EH (cell line): ENCODE measurements around the gene LTA4H.
"Not testable (repeated sequence)": the region's sequence is repeated elsewhere in the genome, so short reads cannot be mapped to it uniquely, and the experiment has no call there.

Source experiments
- DNase-seq: peaks from one replicate; pipeline ENCODE4 v3.0.0-alpha.2; 2015; ENCODE audit warnings: low read depth

Gene LTA4H

DNA sequence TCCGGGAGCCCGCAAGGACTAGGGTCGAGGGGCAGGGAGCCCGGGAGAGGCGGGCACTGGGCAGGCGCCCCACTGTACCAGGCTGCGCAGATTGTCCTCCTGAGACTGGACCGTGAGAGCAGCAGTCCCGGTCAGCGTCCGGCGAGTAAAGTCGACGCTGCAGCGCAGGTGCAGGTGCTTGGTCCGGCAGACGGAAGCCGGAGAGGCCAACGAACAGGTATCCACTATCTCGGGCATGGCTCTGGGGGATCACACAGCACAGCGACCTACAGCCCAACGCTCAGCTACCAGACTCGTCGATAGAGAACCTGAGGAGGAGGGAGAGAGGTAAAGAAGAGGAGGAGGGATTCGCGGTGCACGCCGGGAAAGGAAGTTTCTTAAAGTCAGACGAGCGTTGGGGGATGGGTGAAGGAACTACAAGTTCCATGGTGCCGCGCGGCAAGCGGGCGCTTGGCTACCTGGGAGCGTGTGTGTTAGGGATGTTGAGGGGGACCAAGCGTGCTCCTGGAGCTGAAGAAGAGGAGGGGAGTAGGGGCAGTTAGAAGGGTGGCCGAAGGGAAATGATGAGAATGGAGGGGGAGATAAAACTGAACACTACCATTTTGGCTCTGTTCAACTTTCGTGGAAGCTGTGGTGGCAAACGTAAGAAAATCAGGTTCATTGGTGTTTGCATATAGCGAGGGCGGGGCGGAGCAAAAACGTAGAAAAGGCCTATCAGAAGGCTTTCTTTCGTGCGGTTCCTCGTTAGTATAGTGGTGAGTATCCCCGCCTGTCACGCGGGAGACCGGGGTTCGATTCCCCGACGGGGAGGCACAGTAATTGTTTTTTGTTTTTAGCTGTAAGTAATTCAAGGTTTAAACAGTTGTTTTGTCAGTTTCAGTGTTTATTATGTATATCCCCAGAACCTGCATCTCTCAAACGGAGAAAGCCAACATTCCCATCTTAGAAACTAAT, at the start of gene LTA4H:
Gene LTA4H (minus strand): TSS at position 305 of the 954 bp plus-strand sequence. CDS start 68 bp downstream, at position 237.
- peak; percentile 98 for DNase-seq

DNA sequence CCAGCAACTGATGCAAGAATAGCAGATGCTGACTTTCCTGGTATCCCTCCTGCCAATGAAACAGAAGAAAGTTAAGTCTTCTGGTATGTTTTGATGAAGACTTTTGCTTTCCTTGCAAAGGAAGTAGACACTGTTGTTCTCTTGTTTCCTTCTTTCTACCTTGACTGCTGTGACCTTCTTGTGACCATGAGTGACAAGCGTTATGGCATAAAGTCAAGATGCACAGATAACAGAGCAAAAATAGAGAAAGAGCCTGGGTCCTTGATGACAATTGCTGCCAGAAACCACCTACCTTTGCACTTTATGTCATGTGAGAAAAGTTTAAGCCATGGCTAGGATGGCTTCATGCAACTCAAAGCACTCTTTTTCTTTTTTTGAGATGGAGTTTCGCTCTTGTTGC, 49.2 kb upstream of the LTA4H start:
- DNase-seq, result no peak

DNA sequence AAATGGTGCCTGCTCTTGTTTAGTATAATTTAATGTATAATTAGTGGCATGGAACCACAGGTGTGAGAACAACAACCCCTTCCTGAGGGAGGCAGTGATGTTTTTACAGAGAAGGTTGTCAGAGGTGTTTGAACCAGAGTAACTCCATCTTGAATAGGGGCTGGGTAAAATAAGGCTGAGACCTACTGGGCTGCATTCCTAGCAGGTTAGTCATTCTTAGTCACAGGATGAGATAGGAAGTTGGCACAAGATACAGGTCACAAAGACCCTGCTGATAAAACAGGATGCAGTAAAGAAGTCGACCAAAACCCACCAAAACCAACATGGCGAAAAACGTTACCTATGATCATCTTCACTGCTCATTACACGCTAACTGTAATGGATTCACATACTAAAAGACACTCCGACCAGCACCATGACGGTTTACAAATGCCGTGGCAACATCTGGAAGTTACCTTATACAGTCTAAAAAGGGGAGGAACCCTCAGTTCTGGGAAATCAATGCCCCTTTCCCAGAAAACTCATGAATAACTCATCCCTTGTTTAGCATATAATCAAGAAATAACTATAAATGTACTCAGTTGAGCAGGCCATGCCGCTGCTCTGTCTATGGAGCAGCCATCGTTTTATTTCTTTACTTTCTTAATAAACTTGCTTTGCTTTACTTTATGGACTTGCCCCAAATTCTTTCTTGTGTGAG, 47.8 kb upstream of the LTA4H start:
- DNase-seq, result peak; percentile 20

DNA sequence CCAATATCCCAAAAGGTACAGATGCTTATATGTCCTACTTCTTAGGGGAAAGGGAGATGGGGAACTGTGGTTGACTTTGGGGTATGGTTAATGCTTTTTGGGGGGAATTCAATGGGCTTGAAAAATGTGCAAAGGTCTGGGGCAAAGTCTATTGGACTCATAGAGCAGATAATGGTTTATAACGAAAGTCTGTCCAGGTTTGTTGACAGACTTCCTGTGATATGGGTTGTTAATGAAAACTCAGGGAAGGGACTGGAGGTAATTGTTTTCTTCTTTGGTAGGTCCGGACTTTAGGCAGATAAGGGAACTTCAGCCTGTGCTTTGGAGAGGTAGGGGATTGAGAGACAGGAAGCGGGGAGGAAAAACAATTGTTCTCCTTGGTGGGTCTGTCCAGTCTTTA, 46.2 kb upstream of the LTA4H start:
- DNase-seq, result no peak

DNA sequence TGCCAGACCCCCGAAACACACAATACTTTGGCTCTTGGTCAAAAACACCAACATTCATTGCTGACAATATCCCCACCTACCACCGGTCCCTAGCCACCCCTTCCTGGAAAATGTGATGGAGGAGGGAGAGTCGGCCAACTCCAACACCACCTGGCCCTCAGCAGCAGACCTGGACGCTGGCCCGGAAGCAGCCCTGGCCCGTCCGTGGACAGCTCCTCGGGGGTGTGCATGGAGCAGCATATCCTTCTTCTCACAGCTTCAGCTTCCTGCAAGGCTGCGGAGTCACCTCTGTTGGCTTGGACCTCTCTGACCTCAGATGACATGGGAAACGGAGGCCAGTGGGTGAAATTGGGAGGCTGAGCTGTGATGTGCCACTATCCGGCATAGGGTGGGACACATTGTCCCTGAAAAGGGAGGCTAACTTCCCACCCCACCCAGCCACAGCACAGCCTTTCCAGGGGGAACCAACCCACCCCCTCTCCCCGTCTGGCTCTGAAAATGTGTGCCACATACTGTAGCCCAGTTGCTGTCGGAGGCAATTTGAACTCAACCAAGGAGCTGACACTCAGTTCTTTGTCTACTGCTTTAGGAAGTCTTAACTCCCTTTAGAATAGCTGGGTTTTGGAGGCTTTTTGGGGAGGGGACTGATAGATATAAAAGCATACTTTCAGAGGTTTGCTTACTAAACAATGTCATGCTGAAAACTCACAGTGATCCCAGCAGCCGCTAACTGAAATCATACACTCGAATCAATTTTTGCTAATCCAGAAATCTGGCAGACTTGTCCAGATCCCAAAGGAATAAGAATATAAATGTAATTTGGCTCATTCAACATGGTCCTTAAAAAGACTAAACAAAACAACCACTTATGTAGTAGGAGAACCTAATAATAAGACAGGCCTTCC, 43.1 kb upstream of the LTA4H start:
- no peak for DNase-seq

DNA sequence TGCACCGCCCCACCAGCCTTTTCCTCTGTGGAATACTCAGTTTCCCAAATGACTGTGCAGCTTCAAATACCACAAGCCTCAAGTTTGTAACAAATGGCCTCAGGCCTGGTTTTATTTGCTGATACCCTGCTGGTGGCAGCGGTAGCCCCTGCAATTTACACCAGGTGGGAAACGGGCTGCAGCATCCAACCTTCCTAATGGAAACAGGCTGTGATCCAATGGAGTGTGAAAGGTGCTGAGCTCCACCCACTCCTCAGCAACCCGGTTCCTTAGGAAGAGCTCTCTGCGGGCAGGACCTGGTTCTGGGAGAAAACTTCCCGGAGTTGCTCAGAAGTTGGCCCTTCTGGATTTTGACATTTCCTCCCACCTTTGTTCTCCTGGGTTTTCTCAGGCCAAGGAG, 41.7 kb upstream of the LTA4H start:
- DNase-seq, result no peak

DNA sequence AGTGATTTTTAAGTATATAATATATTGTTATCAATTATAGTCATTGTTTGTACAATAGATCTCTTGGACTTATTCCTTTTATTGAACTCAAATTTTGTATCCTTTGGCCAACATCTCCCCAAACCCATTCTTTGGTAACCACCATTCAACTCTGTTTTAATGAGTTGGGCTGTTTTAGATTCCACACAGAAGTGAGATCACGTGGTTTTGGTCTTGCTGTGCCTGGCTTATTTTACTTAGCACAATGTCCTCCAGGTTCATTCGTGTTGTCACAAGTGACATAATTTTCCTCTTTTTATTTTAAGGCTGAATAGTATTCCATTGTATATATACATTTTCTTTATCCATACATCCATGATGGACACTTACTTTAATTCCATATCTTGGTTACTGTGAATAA, 40.2 kb upstream of the LTA4H start:
- DNase-seq, result no peak

DNA sequence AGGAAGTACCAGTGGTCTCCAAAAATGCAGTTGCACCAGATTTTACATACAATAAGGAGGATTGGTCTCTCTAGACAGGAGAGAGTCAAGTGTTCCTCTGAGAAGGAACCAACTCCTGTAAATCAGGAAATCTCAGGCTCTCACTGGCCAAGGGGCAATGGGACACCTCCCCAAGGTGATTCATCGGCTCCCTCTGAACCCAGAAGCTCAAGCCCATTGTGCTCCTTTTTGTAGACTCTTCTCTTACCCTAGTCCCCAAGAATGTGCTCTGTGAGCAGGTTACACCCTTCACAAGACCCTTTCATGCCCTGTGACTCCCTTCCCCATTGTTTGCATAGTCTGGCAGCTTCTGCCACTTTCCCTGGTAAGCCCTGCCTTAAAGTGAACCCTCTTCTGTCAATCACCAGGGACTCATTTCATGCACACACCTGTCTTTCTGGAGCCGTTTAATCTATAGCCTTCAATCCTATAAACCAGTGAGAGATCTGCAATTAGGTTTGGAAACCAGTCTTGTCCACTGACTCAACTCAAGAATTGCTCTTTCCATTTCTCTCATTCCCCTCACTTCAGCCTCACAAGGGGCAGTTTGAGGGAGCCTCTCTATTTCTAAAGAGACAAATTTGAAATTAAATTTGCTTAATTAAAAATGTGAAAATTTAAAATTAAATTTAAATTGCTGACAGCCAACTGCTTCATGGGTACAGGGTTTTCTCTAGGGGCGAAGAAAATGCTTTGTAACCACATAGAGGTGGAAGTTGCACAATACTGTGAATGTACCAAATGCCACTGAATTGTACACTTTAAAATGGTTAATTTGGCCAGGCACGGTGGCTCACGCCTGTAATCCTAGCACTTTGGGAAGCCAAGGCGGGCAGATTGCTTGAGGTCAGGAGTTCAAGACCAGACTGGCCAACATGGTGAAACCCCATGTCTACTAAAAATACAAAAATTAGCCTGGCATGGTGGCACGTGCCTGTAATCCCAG, 38.3 kb upstream of the LTA4H start:
- DNase-seq, result no peak

DNA sequence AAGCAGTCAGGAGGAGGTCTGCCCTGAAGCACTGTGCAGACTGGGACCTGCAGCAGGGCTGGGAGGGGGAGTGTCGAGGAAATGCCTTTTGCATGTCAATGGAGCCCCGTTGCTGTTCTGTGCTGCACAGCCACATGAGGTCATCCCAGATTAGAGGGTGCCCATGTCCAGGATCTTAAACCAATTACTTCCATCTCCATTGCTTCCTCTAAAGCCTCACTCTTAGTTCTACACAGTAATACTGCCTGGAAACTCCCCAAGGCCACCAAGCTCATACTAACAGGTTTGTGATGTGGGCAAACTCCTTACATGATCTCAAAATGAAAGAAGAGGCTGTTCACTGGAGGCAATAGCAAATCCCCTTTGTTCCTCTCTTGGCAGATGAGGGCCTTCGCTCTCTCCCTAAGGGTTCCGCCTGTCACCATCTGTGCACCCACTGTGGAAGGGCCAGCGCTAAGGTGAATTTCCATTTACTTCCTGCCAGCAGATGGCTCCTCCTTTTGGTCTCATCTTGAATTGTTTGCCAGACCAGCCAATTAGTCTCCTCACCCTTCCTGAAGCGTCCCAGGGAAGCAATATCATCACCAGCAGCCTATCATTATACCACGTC, 35.4 kb upstream of the LTA4H start:
- peak; percentile 10 for DNase-seq

DNA sequence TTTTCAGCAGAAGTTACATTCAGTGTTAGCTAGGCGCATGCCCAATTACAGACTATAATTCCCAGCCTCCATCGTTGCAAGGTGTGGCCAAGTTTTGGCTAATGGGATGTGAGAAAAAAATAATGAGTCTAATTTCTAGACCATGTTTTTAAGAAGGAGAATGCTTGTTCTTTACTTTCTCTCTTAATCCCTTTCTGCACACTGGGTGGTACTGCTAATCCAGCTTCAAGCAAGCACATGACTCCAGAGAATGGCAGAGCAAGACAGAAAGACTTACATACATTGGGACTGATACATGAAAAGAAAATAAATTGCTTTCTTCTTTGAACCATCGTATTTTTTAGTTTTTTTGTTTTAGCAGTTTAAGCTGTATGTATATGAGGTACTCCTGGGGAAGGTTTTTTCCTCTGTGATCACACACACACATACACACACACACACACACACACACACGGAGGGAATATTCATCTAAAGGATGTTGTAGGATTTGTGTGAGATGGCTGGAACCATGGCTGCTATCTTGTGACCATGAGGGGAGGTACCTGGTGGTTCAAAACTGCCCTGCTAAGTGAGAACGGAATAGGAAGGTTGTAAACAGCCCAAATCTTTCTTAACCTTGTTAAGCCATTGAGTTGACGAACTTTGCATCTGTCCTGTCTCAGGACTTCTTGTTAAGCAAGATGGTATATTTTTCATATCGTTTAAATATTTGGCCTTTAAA, 34.3 kb upstream of the LTA4H start:
- DNase-seq, result no peak

DNA sequence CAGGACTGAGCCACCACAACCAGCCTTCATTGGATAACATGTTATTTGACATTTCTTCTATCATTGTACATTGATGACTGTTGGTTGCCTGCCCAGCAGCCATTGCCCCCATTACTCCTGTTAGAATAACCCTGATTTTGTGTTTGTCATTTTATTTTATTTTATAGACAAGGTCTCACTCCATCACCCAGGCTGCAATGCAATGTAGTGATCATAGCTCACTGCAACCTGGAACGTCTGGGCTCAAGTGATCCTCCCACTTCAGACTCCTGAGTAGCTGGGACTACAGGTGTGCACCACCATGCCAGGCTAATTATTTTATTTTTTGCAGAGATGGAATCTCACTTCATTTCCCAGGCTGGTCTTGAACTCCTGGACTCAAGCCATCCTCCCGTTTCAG, 33.2 kb upstream of the LTA4H start:
- DNase-seq, result no peak

DNA sequence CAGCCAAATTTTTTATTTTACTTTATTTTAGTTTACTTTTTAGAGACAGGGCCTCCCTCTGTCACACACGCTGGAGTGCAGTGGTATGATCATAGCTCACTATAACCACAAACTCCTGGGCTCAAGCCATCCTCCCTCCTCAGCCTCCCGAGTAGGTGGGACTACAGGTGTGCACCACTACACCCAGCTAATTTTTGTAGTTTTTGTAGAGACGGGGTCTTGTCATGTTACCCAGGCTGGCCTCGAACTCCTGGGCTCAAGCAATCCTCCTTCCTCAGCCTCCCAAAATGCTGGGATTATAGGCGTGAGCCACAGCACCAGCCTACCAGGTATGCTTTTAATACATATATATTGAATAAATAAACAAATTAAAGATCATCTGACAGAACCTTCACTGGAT, 32.7 kb upstream of the LTA4H start:
- no peak for DNase-seq

DNA sequence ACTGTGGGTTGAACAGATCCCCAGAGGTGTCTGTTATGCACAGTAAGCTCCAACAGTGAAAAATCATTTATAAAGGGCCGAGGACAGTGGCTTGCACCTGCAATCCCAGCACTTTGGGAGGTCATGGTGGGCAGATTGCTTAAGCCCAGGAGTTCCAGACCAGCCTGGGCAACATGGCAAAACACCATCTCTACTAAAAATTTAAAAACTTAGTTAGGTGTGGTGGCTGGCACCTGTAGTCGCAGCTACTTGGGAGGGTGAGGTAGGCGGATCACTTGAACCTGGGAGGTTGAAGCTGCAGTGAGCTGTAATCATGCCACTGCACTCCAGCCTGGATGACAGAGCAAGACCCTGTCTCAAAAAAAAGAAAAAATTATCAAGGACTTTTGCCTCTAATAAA, 30.4 kb upstream of the LTA4H start:
- DNase-seq, result not testable (repeated sequence)

DNA sequence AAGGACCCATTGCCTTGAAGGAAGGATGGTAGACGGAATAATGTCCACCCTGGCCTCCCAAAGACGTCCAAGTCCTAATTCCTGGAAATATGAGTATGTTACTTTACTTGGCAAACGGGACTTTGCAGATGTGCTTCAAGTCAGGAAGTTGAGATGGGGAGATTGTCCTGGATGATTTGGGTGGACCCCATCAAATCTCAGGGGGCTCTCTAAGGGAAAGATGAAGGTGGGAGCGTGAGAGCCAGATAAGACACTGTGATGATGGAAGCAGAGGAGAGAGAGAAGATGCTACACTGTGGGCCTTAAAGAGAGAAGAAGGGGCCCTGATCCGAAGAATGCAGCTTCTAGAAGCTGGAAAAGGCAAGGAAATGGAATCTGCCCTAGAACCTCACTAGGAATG, 29.6 kb upstream of the LTA4H start:
- no peak for DNase-seq

DNA sequence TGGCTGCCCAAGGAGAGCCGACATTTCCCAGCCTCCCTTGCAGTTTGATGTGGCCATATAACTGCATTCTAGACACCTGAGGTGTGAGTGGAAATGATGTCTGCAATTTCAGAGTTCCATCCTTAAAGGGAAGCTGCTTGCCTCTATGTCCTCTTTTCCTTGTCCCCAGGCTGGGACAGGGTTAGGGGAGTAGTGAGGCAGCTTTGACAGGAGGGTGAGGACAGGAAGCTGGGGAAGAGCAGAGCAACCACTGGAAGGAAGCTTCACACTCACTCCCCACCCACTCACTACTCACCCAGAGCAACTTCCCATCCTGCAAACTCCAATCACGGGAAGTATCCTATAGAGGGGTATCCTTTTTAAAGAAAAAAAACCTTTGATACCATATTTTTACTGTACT, 28.9 kb upstream of the LTA4H start:
- DNase-seq, result no peak

DNA sequence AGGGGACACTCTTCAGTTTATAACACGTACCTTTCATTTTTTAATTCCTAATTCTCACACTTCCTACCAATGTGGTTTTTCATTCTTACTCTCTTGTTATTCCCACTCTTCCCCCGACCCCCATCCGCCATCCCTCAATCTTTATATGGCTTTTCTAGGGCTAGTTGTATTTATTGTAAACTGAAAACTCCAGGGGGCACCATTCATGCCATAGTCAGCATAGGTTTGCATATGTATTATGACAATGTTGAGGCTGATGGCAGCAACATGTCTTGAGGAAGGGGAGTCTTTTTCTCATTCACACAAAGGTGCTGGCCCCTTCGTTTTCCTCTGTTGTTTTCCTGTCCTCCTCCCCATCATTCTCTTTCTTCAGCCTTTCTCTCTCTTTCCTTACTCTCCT, 27.7 kb upstream of the LTA4H start:
- peak; percentile 44 for DNase-seq

DNA sequence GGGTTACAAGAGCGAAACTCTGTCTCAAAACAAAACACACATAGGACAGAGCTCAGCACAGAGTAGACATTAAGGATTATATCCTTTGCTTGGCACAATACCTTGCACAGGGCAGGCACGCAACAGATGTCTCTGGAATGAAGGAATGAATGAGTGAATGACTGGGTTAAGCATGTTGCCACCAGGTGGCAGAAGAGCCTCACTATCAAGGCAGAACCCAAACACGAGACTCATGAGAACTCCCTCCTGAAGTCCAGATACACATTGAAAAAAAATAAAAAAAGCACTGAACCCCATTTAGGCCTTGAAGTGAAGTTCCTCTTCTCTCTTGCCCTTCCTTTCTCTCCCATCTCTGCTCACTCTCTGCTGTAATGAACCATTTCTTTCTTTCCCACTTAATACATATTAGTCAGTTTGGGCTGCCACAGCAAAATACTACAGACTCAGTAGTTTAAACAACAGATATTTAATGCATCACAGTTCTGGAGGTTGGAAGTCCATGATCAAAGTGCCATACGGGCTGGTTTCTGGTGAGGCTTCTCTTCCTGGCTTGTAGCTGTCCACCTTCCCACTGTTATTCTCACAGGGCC, 26.6 kb upstream of the LTA4H start:
- DNase-seq, result peak; percentile 82

DNA sequence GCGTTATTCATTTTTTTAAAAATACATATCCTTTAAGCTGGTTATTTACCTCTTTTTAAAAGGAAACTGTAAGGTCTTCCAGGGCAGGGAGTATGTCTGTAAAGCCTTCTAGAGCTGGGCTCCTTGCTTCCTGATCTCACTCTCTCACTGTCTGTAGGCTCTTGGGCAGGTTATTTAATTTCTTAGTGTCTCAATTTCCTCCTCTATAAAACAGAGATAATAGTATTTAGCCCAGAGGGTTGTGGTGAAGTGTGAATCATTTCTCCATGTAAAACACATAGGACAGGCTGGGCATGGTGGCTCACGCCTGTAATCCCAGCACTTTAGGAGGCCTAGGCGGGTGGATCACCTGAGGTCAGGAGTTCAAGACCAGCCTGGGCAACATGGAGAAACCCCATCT, 25.9 kb upstream of the LTA4H start:
- no peak for DNase-seq

DNA sequence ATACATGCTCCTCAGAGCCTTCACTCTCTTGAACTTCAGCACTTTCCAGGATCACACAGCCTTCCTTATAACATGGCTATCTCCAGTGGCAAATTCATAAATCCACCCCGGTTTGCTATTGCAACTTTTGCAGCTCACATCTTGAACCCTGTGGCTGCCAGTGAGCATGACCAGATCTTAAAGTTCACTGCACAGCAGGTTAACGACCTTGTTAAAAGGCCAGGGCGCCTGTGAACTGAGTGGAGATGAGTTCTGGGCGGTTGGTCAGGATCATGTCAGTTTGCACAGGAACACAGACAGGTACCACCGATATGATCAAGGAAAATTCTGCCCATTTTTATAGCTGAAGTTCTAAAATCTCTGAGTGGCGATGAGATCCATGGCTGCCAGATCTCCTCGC, 24.7 kb upstream of the LTA4H start:
- no peak for DNase-seq
